HuH-7 (cell line): ENCODE measurements around the gene NDUFS7.

Experiments used
- DNase-seq: peaks from one replicate; pipeline ENCODE4 v3.0.0; 2011; ENCODE audit warnings: low spot score

The NDUFS7 gene

GRCh38 chr19:1400281-1401137, 16.8 kb downstream of the NDUFS7 start:
- DNase-seq, result peak; percentile 75

DNA sequence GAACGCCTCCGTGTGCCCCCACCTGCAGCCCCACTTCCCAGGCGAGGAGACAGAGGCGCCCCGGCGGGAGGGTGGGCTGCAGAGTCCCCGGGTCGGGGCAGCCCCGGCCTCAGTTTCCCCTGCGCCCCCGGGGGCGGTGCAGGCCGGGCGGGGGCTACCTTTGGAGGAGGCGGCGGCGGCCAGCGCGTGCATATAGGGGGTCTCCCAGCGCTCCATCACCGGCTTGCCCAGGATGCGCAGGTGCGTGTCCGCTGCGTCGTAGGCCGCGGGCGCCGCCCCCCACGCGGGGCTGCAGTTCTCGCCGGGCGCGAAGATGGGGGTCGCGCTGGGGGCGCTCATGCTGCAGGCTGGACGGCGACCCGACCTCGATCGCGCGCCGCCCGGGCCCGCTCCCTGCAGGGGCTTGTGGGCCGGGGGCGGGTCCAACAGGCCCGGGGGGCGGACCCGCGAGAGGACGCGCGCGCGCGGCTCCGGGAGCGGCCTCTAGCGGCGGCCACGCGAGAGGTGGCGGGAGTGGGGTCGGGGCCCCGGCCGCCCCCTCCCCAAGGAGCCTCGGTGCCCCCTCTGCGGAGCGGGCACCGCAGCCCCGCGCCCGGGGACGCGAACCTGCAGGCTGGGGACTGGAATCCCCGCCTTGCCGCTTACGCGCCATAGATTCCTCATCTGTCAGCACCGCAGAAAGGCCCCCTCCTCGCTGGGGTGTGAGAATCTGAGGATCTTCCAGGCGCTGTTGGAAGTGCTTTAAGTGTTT, 17.6 kb downstream of the NDUFS7 start, which contains the start of gene GAMT:
Gene GAMT, minus strand, starts transcription at position 405 of the 751 bp plus-strand sequence. Its CDS starts 66 bp downstream, at position 339.
- DNase-seq, result peak; percentile 74

DNA sequence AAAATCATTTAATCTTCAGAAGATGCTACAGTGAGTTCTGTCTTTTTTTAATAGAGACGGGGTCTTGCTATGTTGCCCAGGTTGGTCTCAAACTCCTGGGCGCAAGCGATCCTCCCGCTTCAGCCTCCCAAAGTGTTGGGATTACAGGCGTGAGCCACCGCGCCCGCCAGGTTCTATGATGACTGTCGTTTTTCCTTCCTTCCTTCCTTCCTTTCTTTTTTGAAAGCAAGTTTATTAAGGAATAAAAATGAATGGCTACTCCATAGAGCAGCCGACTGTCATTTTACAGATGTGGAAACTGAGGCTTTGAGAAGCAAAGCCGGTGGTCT, 18.1 kb downstream of the NDUFS7 start:
- no peak for DNase-seq

GRCh38 chr19:1402411-1403070, 18.8 kb downstream of the NDUFS7 start:
- DNase-seq, result no peak

DNA sequence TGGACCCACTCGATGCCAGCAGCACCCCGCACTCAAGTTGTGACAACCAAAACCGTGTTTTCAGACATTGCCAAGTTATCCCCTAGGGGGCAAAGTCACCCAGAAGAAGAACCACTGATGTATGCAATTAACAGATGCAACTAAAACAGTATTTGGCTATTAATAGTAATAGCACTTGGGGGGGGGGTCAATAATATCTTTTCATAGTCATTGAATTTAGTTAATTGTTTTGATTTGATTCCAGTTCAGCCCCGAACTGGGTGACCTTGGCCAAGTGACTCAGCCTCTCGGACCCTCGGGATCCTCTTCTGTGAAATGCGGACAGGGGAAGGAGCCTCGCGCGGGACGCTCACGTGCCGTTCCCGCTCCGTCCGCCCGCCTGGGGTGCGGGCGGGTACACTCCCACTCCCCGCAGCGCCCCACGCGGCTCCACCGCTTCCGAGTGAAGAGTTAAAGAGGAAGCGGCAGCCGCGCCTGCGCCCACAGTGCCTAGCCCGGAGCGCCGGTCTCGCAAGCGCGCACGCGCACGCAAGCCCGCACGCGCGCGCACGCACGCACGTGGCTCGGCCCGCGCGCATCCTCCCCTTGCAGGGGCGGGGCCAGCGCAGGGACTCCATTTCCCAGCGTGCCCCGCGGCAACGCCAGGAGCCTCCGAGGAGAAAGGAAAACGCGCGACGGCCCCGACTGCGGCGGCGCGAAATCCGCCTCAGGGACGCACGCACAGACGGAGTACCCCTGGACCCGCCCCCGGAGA, 23.2 kb downstream of the NDUFS7 start:
- DNase-seq, result peak; percentile 92

GRCh38 chr19:1407528-1408299, 24.0 kb downstream of the NDUFS7 start, which contains the start of gene DAZAP1:
Gene DAZAP1 (plus strand): TSS chr19:1407586. CDS start chr19:1407774, 188 bp downstream.
- DNase-seq, result no peak

- DNase-seq, result no peak
Observed at GRCh38 chr19:1408300-1409203, 24.8 kb downstream of the NDUFS7 start.

DNA sequence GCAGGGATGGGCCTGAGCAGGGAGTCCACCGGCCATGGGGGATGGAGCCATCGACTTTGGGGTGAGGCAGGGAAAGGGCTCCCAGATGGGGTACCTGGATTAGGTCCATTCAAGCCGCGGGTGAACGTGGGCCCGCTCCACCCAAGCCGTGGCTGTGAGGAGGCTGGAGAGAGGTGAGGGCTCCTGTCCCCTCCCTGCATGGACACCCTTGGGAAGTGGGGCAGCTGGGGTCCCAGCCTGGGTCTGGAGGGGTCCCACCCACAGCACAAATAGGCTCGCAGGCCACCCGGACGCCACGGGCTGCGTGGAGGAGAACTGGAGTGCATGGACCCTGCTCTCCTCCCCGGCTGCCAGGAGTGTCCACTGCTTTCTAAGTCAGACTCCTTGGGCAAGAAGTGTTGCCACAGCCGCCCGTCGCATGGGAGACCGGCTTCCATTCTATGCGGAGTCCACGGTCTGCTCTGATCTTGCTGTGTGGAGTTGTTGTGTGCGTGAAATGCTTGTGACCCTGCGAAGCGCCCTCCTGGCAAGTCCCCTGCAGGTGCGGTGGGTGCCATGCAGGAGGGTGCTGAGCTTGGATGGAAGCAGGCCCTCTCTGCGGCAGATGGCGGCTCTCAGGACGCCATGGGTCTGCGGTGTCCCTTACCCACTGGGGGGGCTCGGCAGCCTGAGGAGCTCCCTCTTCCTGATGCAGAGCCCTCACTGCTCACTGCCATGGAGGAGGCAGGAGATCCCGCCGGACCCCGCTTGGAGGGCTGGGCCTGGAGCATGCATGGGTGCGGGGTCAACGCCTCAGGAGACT, 25.7 kb downstream of the NDUFS7 start:
- DNase-seq, result no peak

- DNase-seq, result no peak
Observed at GRCh38 chr19:1410136-1410786, 26.6 kb downstream of the NDUFS7 start.

- DNase-seq, result no peak
Observed at GRCh38 chr19:1410789-1411188, 27.1 kb downstream of the NDUFS7 start.

DNA sequence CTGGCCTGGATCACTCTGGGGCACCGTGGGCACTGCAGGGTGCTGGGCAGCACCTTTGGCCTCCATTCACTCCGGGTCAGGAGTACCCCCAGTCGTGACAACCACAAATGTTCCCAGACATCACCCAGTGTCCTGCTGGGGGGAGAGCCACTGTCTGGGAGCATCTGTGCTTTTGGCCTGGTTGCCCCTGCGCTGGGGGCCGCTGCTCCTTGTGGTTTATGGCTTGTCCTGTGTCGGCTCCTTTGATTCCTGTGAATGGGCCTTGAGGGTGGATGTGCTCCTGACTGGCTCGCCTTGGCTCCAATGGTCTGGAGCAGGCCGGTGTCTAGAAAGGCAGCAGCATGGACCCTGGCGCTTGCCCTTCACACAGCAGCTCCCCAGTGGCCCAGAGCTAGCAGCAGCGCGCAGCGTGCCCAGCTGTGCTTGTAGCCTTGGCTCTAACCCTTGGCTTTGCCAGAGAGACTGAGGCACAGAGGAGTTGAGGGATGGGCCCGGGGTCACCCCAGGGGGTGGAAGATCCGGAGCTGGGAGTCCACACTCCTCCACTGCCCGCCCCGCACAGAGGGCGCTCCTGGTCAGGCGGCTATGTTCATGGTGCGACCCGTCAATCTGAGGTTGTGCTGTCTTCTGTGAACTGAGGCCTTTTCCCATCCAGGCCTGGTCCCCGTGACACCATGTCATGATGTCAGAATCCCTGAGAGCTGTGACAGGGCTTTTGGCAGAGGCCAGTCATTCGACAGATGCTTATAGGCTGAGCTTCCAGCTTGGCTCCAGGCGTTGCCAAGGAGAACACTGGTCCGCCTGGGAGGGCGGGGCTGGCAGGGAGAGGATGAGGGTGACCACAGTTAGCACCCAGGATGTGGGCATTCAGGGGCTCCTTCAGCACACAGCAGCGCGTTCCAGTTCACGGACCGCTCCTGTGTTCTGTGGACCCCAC, 27.8 kb downstream of the NDUFS7 start:
- DNase-seq, result no peak

- no peak for DNase-seq
Observed at GRCh38 chr19:1412323-1412923, 28.7 kb downstream of the NDUFS7 start.

GRCh38 chr19:1412995-1413800, 29.5 kb downstream of the NDUFS7 start:
- DNase-seq, result no peak

GRCh38 chr19:1416014-1416841, 32.5 kb downstream of the NDUFS7 start:
- no peak for DNase-seq

- no peak for DNase-seq
Observed at GRCh38 chr19:1417145-1417544, 33.4 kb downstream of the NDUFS7 start.
